Lower lobe of right lung (tissue), 2 donors: ENCODE data around the gene RPS27A. TPM values are rescaled to one million over a fixed set of nuclear protein-coding genes. Genes with fewer than 3 reads are reported as not detected.
A peak's percentile ranks its signal among the peaks of the same experiment; 100 is the strongest.

ENCODE experiments used
- ATAC-seq, 2 donors: fragments of 200-7000 bp; cut with Tn5 transposase; one replicate each; pipeline ENCODE4 v1.9.1; 2020 to 2022; ENCODE audit warnings: mild to moderate bottlenecking in 2 of 2, moderate library complexity in 2 of 2
- DNase-seq: peaks from one replicate; pipeline ENCODE4 v3.0.0-alpha.2; 2020
- H3K27ac ChIP-seq: fragments of 200-600 bp; one replicate; pipeline ENCODE4 v1.8.0; 2022
- H3K27me3 ChIP-seq: fragments of 200-600 bp; one replicate; pipeline ENCODE4 v1.8.0; 2022; ENCODE audit warnings: low read depth
- H3K36me3 ChIP-seq: fragments of 200-600 bp; one replicate; pipeline ENCODE4 v1.8.0; 2022; ENCODE audit warnings: mild to moderate bottlenecking
- H3K4me1 ChIP-seq: fragments of 200-600 bp; one replicate; pipeline ENCODE4 v1.8.0; 2022
- H3K4me3 ChIP-seq: fragments of 200-600 bp; one replicate; pipeline ENCODE4 v1.8.0; 2022; ENCODE audit warnings: mild to moderate bottlenecking
- H3K9me3 ChIP-seq: fragments of 200-600 bp; one replicate; pipeline ENCODE4 v1.8.0; 2022
- CTCF ChIP-seq: fragments of 200-600 bp; IDR thresholded peaks from one replicate; pipeline ENCODE4 v1.8.0; 2022; ENCODE audit warnings: antibody characterized with exemption, mild to moderate bottlenecking
- intact Hi-C: fragments of 100-400 bp; cut with DNase I; formaldehyde crosslinking; loops from one replicate; pipeline ENCODE4 v1.11.0; 2022
- total RNA-seq: library from RNA; stranded (reverse); fragmentation: NEBNext Ultra II Directional; extraction: Animal tissue kit (Norgen Biotek cat#: 25700); gene quantifications from one replicate; pipeline ENCODE4 v1.2.1, GENCODE V29; 2021
- donor health status: DM: no; HTN: yes; CAD: no; lungs with severe emphysema.

Gene RPS27A
- total RNA-seq, 1 donor from 2014 or later: 736 TPM

- Histone ChIP-seq H3K4me1 (peaks cover 15% of the 10 kb centered on the region), H3K27ac (no peak overlapping the region), H3K4me3 (peak overlapping the region; percentile 68), H3K9me3 (no peaks in the 10 kb centered on the region), H3K27me3 (no peaks in the 10 kb centered on the region), H3K36me3 (no peaks in the 10 kb centered on the region)
- intact Hi-C loops: no loop called here
- DNase-seq (no peak), ATAC-seq (no peak)
- TF ChIP-seq CTCF: no peak
These were observed 50.6 kb downstream of the RPS27A start for GRCh38 chr2:55283083-55283482.

Other genes with a start within 250 kb of the RPS27A start
- gene RTN4, start 182.2 kb upstream of the RPS27A start, total RNA-seq: 317 TPM
- 15.2 TPM for gene CLHC1, start 395 bp upstream of the RPS27A start, total RNA-seq
- gene MTIF2, start 36.5 kb downstream of the RPS27A start, total RNA-seq: 25.9 TPM
- 119 TPM for gene CCDC88A, start 187.2 kb downstream of the RPS27A start, total RNA-seq